ENCODE measurements around the gene ZFP92.

The ZFP92 gene

DNA sequence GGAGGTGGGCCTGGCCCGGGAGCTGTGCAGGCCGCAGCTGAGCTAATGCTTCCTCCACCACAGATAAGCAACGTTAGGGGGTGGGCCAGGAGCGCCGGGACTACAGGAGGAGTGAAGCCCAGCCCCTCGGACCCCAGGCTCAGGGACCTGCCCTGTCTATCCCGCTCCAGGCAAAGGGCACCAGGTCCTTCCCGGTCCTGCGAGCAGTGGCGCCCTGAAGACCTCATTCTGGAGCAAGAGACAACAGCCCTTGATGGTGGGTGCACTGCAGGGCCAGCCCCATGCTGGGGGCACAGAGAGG is 35.3 kb downstream of the ZFP92 start:
- H3K36me3 ChIP-seq (ENCODE audit: insufficient read depth, low read length) = no peaks in the 10 kb centered on the region
- H2AFZ ChIP-seq (ENCODE audit: low read length) = no peak overlapping the region
- H3F3A ChIP-seq (ENCODE audit: low read depth) = no peaks in the 10 kb centered on the region
- no peak overlapping the region for H3K4me2 ChIP-seq (ENCODE audit: low read depth, low read length, poor library complexity, severe bottlenecking)
- H3K9me3 ChIP-seq (ENCODE audit: insufficient read depth, low read depth, low read length) = no peaks in the 10 kb centered on the region
- no peaks in the 10 kb centered on the region for H3K4me1 ChIP-seq (ENCODE audit: insufficient read depth, low read length, poor library complexity, severe bottlenecking)
- H3K79me2 ChIP-seq (ENCODE audit: insufficient read depth, low read length) = no peaks in the 10 kb centered on the region
- H3K27me3 ChIP-seq (ENCODE audit: insufficient read depth, low read length, poor library complexity, severe bottlenecking) = no peaks in the 10 kb centered on the region
- TF ChIP-seq, protein P1, sequence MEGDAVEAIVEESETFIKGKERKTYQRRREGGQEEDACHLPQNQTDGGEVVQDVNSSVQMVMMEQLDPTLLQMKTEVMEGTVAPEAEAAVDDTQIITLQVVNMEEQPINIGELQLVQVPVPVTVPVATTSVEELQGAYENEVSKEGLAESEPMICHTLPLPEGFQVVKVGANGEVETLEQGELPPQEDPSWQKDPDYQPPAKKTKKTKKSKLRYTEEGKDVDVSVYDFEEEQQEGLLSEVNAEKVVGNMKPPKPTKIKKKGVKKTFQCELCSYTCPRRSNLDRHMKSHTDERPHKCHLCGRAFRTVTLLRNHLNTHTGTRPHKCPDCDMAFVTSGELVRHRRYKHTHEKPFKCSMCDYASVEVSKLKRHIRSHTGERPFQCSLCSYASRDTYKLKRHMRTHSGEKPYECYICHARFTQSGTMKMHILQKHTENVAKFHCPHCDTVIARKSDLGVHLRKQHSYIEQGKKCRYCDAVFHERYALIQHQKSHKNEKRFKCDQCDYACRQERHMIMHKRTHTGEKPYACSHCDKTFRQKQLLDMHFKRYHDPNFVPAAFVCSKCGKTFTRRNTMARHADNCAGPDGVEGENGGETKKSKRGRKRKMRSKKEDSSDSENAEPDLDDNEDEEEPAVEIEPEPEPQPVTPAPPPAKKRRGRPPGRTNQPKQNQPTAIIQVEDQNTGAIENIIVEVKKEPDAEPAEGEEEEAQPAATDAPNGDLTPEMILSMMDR (conservative IDR thresholded peaks at IDR 0.05; ENCODE audit: low read length) = no peak
- no peak for TF ChIP-seq EZH2phosphoT487 (IDR thresholded peaks at IDR 0.05; ENCODE audit: borderline replicate concordance)
- H3K4me3 ChIP-seq (ENCODE audit: low read length, poor library complexity, severe bottlenecking) = no peak overlapping the region
- H3K9me2 ChIP-seq (replicated peaks; ENCODE audit: low read depth, low read length) = no peaks in the 10 kb centered on the region
- no peak overlapping the region for H3K9ac ChIP-seq (ENCODE audit: low read depth, low read length, poor library complexity, severe bottlenecking)
- H4K20me1 ChIP-seq (ENCODE audit: insufficient read depth, low read length, poor library complexity, severe bottlenecking) = no peaks in the 10 kb centered on the region

DNA sequence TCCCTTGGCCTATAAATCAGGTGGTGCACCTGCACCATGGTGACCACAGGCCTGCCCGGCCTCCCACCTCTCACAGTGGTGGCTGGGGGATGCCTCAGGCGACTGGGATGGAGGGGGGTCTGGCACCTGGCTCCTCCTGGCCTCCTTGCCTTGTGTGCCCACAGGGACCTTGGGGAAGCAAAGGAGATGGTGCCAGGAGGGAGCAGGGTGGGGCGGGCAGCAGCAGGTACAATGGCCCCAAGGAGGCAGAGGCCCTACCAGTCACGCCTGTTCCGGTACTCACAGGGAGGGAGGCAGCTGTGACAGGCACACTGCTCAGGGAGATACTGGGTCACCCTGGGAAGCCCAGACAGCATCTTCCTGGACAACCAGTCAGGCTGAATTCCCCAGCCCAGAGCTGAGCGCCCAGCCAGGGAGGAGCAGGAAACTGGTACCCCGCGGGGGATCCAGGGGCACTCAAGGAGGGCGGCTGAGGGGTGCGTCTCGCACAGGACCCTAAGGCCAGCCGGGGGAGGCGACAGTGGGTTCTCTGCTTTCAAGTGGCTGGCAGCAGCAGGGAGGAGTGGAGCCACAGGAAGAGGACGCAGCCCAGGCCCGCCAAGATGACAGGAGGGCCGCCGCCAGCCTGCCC is 35.8 kb downstream of the ZFP92 start:
- no peaks in the 10 kb centered on the region for H3F3A ChIP-seq (ENCODE audit: low read depth)
- no peak overlapping the region for H2AFZ ChIP-seq (ENCODE audit: low read length)
- no peaks in the 10 kb centered on the region for H4K20me1 ChIP-seq (ENCODE audit: insufficient read depth, low read length, poor library complexity, severe bottlenecking)
- TF ChIP-seq, protein P1 (conservative IDR thresholded peaks at IDR 0.05; ENCODE audit: low read length) = no peak
- TF ChIP-seq EZH2phosphoT487 (IDR thresholded peaks at IDR 0.05; ENCODE audit: borderline replicate concordance) = no peak
- H3K9ac ChIP-seq (ENCODE audit: low read depth, low read length, poor library complexity, severe bottlenecking) = no peak overlapping the region
- no peaks in the 10 kb centered on the region for H3K27me3 ChIP-seq (ENCODE audit: insufficient read depth, low read length, poor library complexity, severe bottlenecking)
- no peak overlapping the region for H3K4me3 ChIP-seq (ENCODE audit: low read length, poor library complexity, severe bottlenecking)
- H3K9me3 ChIP-seq (ENCODE audit: insufficient read depth, low read depth, low read length) = no peaks in the 10 kb centered on the region
- H3K4me1 ChIP-seq (ENCODE audit: insufficient read depth, low read length, poor library complexity, severe bottlenecking) = no peaks in the 10 kb centered on the region
- no peaks in the 10 kb centered on the region for H3K79me2 ChIP-seq (ENCODE audit: insufficient read depth, low read length)
- H3K9me2 ChIP-seq (replicated peaks; ENCODE audit: low read depth, low read length) = no peaks in the 10 kb centered on the region
- no peaks in the 10 kb centered on the region for H3K36me3 ChIP-seq (ENCODE audit: insufficient read depth, low read length)
- H3K4me2 ChIP-seq (ENCODE audit: low read depth, low read length, poor library complexity, severe bottlenecking) = no peak overlapping the region

DNA sequence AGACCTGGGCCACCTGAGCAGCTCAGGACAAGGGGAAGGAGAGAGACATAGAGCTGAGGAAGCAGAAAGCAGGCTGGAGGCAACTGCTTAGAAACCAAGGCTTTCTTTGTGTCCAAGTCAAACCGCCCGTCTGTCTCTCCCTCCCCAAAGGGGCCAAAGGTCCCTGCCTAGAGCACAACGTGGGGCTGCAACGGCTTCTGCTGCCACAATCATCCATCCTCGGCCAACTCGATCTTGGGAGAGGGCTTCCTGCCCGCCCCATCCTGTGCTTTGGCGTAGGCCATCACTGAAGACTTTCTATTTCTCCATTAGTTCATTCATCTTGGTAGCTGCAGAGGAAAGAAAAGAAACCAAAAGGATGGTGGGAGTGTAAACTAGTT is 36.3 kb downstream of the ZFP92 start:
- Histone ChIP-seq H3F3A (ENCODE audit: low read depth) (no peaks in the 10 kb centered on the region), H3K9ac (ENCODE audit: low read depth, low read length, poor library complexity, severe bottlenecking) (no peak overlapping the region), H3K79me2 (ENCODE audit: insufficient read depth, low read length) (no peaks in the 10 kb centered on the region), H3K4me3 (ENCODE audit: low read length, poor library complexity, severe bottlenecking) (no peak overlapping the region), H2AFZ (ENCODE audit: low read length) (no peak overlapping the region), H3K9me3 (ENCODE audit: insufficient read depth, low read depth, low read length) (no peaks in the 10 kb centered on the region), H3K36me3 (ENCODE audit: insufficient read depth, low read length) (no peaks in the 10 kb centered on the region), H4K20me1 (ENCODE audit: insufficient read depth, low read length, poor library complexity, severe bottlenecking) (no peaks in the 10 kb centered on the region), H3K27me3 (ENCODE audit: insufficient read depth, low read length, poor library complexity, severe bottlenecking) (no peaks in the 10 kb centered on the region), H3K4me2 (ENCODE audit: low read depth, low read length, poor library complexity, severe bottlenecking) (no peak overlapping the region), H3K9me2 (replicated peaks; ENCODE audit: low read depth, low read length) (no peaks in the 10 kb centered on the region), H3K4me1 (ENCODE audit: insufficient read depth, low read length, poor library complexity, severe bottlenecking) (no peaks in the 10 kb centered on the region)
- no peak for TF ChIP-seq EZH2phosphoT487 (IDR thresholded peaks at IDR 0.05; ENCODE audit: borderline replicate concordance)
- TF ChIP-seq, protein P1 (conservative IDR thresholded peaks at IDR 0.05; ENCODE audit: low read length) = no peak

All from Loucy (cell line).